HG03039 (cell line): ENCODE results near the gene TTYH1.
"Not testable (repeated sequence)": the region's sequence is repeated elsewhere in the genome, so short reads cannot be mapped to it uniquely, and the experiment has no call there.

Source experiments
- ATAC-seq: cut with Tn5 transposase; IDR thresholded peaks from one replicate; pipeline ENCODE4 v1.9.1; 2021; ENCODE audit warnings: mild to moderate bottlenecking, moderate library complexity; ENCODE audit not compliant: unreplicated experiment

The TTYH1 gene

GRCh38 chr19:54436628-54437252, 21.5 kb downstream of the TTYH1 start:
- ATAC-seq = no peak

DNA sequence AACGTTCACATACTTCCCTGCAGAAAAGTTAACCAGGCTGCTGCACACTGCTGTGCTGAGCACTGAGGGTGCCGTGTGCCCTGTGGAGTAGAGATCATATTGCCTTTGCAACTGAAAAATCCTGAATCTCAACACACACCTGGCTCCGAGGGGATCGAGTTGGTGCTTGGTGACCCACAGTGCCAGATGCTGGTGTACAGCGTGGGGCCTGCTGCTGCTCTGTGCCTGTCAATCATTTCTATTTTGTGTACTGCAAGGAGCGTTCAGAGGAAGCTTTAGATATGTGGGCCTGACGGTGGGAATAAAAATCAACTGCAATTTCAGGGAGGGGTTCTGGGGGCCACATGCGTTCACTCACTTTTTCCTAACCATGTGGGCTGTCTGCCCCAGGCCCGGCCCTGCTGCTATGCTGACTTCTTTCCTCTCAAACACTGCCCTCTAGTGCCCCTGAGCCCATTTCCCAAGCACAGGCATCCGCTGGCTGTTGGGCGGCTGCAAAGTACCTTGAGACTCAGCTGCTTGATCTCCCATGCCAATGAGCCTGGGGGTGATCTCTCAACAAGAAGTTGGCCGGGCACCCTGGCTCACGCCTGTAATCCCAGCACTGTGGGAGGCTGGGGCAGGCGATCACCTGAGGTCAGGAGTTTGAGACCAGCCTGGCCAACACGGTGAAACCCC, 24.0 kb downstream of the TTYH1 start:
- ATAC-seq = no peak

GRCh38 chr19:54440641-54441040, 25.4 kb downstream of the TTYH1 start:
- ATAC-seq = no peak

- no peak for ATAC-seq
Measured at GRCh38 chr19:54444737-54445136, 29.5 kb downstream of the TTYH1 start.

DNA sequence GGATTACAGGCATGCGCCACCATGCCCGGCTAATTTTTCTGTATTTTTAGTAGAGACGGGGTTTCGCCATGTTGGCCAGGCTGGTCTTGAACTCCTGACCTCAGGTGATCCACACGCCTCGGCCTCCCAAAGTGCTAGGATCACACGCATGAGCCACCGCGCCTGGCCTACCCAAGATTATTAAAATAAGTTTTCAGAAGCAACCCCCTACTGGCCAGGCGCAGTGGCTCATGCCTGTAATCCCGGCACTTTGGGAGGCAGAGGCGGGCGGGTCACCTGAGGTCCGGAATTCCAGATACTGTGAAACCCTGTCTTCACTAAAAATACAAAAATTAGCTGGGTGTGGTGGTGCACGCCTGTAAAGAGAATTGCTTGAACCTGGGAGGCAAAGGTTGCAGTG, 31.1 kb downstream of the TTYH1 start:
- ATAC-seq = not testable (repeated sequence)

DNA sequence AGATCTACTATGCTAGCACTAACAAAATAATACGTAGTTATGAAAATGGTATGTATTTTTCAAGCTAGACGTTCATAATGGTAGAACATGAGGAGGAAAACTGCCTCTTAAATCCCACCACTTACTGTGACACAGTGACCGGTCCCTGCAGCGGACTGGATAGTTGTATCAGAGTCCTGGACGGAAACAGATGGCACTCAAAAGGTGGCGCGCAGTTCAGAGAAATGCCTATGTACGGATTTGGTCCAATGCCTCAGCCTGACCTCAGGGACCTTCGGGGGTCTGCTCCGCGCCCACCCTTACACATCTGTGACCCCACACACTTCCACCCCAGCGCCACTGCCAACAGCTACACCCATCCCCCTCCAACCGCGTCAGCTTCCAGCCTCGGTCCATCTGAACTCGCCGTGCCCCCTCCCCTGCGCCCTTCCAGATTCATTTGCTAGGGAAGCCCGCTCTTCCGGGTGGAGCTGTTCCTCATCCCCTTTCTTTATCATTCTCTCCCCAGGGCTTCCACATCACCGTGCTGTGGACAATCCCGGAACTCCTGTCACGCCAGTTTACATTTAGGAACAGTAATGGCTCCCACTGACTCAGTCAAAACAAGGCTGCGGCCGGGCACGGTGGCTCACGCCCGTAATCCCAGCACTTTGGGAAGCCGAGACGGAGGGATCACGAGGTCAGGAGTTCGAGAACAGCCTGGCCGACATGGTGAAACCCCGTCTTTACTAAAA, 32.9 kb downstream of the TTYH1 start:
- no peak for ATAC-seq

DNA sequence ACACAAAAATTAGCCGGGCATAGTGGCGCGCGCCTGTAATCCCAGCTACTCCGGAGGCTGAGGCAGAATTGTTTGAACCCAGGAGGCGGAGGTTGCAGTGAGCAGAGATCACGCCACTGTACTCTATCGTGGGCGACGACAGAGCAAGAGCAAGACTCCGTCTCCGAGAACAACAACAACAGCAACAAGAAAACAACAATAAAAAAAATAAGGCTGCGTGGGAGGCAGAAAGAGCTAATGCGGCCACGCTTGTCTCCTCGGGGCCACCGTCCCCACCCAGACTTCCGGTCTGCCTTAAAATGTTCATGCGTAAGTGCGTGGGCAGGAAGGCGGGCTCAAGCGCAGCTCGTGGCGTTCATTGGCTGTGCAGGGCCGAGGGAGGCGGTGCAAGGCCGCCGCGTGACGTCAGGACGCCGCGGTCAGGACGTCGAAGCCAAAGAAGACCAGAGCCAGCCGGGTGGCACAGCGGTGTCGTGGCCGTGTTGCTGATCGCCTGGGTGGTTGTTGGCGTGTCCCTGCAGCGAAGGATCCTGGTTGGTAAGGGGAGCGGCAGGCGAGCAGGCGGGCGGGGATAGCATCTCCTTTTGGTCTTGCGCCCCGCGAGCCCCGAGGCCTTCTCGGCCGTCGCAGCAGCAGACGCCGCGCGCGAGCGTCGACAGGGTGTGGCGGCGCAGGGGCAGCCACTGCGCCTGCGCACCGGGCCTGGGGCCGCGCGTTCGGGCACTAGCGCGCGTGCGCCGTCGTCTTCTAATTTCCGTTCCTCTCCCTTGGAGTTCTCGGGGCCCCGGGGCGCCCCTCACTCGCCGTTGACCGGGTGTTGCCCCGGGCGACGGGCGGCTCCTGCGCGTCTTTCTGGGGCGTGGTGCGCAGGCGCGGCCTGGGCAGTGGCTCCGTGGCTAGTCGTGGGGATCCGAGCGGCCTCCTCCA, 33.8 kb downstream of the TTYH1 start, which contains the start of gene LENG8:
Gene LENG8, plus strand, starts transcription at position 426 of the 927 bp plus-strand sequence. CDS start 2,146 bp downstream, outside the sequence.
- peak; percentile 85 for ATAC-seq

DNA sequence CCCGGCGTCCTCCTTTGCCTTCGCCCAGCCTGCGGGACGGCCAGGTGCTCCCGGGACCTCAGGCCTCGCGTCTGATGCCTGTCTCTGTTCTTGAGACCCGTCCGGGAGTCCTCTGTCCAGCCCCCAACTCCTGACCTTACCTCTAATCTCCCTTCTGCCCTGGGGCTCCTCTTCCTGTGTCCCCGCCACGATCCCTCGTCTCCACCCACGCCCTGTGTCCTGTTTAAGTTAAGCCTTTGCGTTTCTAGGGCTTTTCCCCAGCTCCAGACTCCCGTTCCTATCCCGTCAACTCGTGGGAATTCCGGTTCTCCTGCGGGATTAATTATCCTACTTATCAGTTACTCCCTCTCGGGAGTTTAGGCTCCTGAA, 34.4 kb downstream of the TTYH1 start:
- ATAC-seq = no peak

GRCh38 chr19:54451331-54451871, 36.1 kb downstream of the TTYH1 start:
- no peak for ATAC-seq

GRCh38 chr19:54451997-54452396, 36.7 kb downstream of the TTYH1 start:
- ATAC-seq = no peak

- no peak for ATAC-seq
Measured at GRCh38 chr19:54452626-54453025, 37.4 kb downstream of the TTYH1 start.

- ATAC-seq = no peak
Measured at GRCh38 chr19:54453921-54454780, 38.9 kb downstream of the TTYH1 start.

DNA sequence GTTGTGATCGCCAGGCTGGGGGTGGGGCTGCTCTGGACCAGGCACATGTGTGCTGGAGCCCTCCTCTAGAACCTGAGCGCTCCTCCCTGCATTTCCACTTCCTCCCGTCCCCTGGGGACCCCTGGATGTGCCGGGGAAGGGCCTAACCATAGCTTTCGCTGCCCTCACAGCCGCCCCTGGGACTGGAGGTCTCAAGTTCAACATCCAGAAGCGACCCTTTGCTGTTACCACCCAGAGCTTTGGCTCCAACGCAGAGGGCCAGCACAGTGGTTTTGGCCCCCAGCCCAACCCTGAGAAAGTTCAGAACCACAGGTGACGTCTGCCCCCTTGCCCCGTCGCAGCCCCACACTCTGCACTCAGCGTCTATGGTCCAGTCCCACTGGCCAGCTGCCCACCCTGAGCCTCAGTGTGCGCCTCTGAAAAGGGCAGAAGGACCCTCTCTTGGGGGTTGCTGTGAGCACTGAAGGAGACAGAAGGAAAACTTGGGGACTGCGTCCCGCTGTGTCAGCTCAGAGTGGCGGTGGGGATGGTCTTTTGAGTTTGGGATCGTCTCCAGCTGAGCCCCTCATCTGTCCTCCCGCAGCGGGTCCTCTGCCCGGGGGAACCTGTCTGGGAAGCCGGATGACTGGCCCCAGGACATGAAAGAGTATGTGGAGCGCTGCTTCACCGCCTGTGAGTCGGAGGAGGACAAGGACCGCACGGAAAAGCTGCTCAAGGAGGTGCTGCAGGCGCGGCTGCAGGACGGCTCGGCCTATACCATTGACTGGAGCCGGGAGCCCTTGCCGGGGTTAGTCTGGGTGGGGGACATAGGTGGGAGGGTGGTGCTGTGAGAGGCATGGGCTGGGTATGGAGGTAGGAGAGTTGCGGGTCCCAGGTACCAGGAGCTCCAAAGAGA, 39.8 kb downstream of the TTYH1 start:
- no peak for ATAC-seq

GRCh38 chr19:54455786-54456422, 40.6 kb downstream of the TTYH1 start:
- ATAC-seq = no peak

DNA sequence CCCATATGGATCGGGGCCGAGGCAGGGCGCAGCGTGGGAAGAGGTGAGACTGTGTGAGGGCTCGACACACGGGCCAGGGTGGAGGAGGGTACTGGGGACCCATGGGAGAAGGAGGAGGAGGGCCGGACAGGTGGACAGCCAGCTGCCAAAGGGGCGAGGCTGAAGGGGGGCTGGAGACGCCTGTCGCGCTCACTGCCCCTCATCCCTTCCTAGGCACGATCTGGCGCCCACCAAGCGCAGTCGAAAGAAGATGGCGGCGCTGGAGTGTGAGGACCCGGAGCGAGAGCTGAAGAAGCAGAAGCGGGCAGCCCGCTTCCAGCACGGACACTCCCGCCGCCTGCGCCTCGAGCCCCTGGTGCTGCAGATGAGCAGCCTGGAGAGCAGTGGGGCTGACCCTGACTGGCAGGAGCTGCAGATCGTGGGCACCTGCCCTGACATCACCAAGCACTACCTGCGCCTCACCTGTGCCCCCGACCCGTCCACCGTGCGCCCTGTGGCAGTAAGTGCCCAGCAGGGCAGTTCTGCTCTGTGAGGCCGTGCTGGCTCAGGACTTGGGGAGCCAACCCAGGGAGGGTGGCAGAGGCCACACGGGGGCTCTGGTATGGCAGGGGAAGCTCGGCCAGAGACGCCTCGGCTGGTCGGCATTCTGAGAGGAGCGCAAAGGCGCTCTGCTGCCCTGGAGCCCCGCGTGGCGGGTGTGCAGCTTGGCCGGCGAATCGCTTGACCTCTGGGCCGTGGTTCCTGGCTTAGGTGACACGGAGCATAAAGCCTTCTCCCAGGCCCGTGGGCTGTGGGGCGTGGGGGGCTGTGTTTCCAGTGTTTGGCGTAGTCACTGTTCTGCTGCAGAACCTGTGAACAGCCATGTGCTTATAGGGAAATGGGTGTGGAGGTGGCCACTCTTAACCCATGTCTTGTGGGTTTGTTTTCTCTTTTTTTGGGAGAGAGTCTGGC, 41.4 kb downstream of the TTYH1 start:
- no peak for ATAC-seq

- no peak for ATAC-seq
Measured at GRCh38 chr19:54457773-54458647, 42.7 kb downstream of the TTYH1 start.
